H9 (cell line): ENCODE data around the gene AR. TPM values are rescaled to one million over a fixed set of nuclear protein-coding genes. Genes with fewer than 3 reads are reported as not detected.
A peak's percentile ranks its signal among the peaks of the same experiment; 100 is the strongest.

Source experiments
- DNase-seq: peaks from one replicate; pipeline ENCODE4 v3.0.0-alpha.2; 2017
- H2AFZ ChIP-seq: one replicate; pipeline ENCODE4 v1.6.1; 2013; ENCODE audit warnings: mild to moderate bottlenecking, low read length, control low read depth, moderate library complexity
- H2AK5ac ChIP-seq: 2 replicates; pipeline ENCODE4 v1.6.1; 2013; ENCODE audit warnings: low read length, control low read depth, mixed read lengths; ENCODE audit not compliant: insufficient read length
- H2BK120ac ChIP-seq: one replicate; pipeline ENCODE4 v1.6.1; 2013; ENCODE audit warnings: low read depth, mild to moderate bottlenecking, low read length, control low read depth, inconsistent platforms; ENCODE audit not compliant: poor library complexity, severe bottlenecking
- H2BK12ac ChIP-seq: 2 replicates; pipeline ENCODE4 v1.6.1; 2013; ENCODE audit warnings: low read length, control low read depth, mixed read lengths, low read depth; ENCODE audit not compliant: insufficient read length
- H2BK15ac ChIP-seq: 2 replicates; pipeline ENCODE4 v1.6.1; 2013; ENCODE audit warnings: low read depth, low read length, control low read depth
- H2BK20ac ChIP-seq: one replicate; pipeline ENCODE4 v1.6.1; 2013; ENCODE audit warnings: low read depth, mild to moderate bottlenecking, low read length, control low read depth, inconsistent platforms; ENCODE audit not compliant: poor library complexity, severe bottlenecking
- H2BK5ac ChIP-seq: 2 replicates; pipeline ENCODE4 v1.6.1; 2013; ENCODE audit warnings: low read length, control low read depth, mixed read lengths; ENCODE audit not compliant: insufficient read length
- H3K14ac ChIP-seq: 2 replicates; pipeline ENCODE4 v1.6.1; 2013; ENCODE audit warnings: low read length, control low read depth; ENCODE audit not compliant: insufficient read depth
- H3K18ac ChIP-seq: 2 replicates; pipeline ENCODE4 v1.6.1; 2013; ENCODE audit warnings: low read depth, mild to moderate bottlenecking, mixed read lengths, low read length, control low read depth; ENCODE audit not compliant: insufficient read length
- H3K23ac ChIP-seq: 2 replicates; pipeline ENCODE4 v1.6.1; 2013; ENCODE audit warnings: low read length, control low read depth, mixed read lengths, low read depth; ENCODE audit not compliant: insufficient read length
- H3K23me2 ChIP-seq: 2 replicates; pipeline ENCODE4 v1.6.1; 2013; ENCODE audit warnings: low read depth, mild to moderate bottlenecking, mixed read lengths, low read length, control low read depth; ENCODE audit not compliant: insufficient read length, poor library complexity, severe bottlenecking
- H3K27ac ChIP-seq: 2 replicates; pipeline ENCODE4 v1.5.1; 2013; ENCODE audit warnings: low read length, control low read depth, mixed read lengths, low read depth; ENCODE audit not compliant: insufficient read length
- H3K27me3 ChIP-seq: 2 replicates; pipeline ENCODE4 v1.6.1; 2013; ENCODE audit warnings: low read length, control low read depth, inconsistent platforms; ENCODE audit not compliant: insufficient read depth
- H3K4ac ChIP-seq: 2 replicates; pipeline ENCODE4 v1.6.1; 2013; ENCODE audit warnings: low read depth, mild to moderate bottlenecking, control low read depth, inconsistent platforms, low read length, moderate library complexity
- H3K4me1 ChIP-seq: 2 replicates; pipeline ENCODE4 v1.6.1; 2013; ENCODE audit warnings: low read length, control low read depth, inconsistent platforms; ENCODE audit not compliant: insufficient read depth
- H3K4me2 ChIP-seq: 2 replicates; pipeline ENCODE4 v1.6.1; 2013; ENCODE audit warnings: low read length, control low read depth, mixed read lengths; ENCODE audit not compliant: insufficient read length, insufficient read depth
- H3K56ac ChIP-seq: 2 replicates; pipeline ENCODE4 v1.6.1; 2013; ENCODE audit warnings: low read depth, mild to moderate bottlenecking, mixed read lengths, low read length, control low read depth; ENCODE audit not compliant: insufficient read length
- H3K79me1 ChIP-seq: 2 replicates; pipeline ENCODE4 v1.6.1; 2013; ENCODE audit warnings: low read depth, mild to moderate bottlenecking, moderate library complexity, low read length, control low read depth, inconsistent platforms; ENCODE audit not compliant: insufficient read depth, poor library complexity, severe bottlenecking
- H3K79me2 ChIP-seq: 2 replicates; pipeline ENCODE4 v1.6.1; 2013; ENCODE audit warnings: low read length, control low read depth, inconsistent platforms; ENCODE audit not compliant: insufficient read depth
- H3K9ac ChIP-seq: 2 replicates; pipeline ENCODE4 v1.6.1; 2013; ENCODE audit warnings: low read length, control low read depth, mixed read lengths; ENCODE audit not compliant: insufficient read length; ENCODE audit errors: extremely low read depth
- H3K9me3 ChIP-seq: one replicate; pipeline ENCODE4 v1.6.1; 2013; ENCODE audit warnings: low read depth, low read length, inconsistent platforms; ENCODE audit not compliant: control insufficient read depth
- H3T11ph ChIP-seq: one replicate; pipeline ENCODE4 v1.6.1; 2013; ENCODE audit warnings: mild to moderate bottlenecking, low read length, control low read depth, inconsistent platforms
- H4K20me1 ChIP-seq: one replicate; pipeline ENCODE4 v1.6.1; 2013; ENCODE audit not compliant: control insufficient read depth, insufficient read length, insufficient read depth
- H4K5ac ChIP-seq: 2 replicates; pipeline ENCODE4 v1.6.1; 2013; ENCODE audit warnings: low read depth, mild to moderate bottlenecking, mixed read lengths, low read length, control low read depth; ENCODE audit not compliant: insufficient read length
- H4K8ac ChIP-seq: replicated peaks from 2 replicates; pipeline ENCODE4 v1.6.1; 2013; ENCODE audit warnings: low read length, control low read depth, mixed read lengths, low read depth; ENCODE audit not compliant: insufficient read length
- H4K91ac ChIP-seq: 2 replicates; pipeline ENCODE4 v1.6.1; 2013; ENCODE audit warnings: low read depth, mild to moderate bottlenecking, moderate library complexity, mixed read lengths, low read length, control low read depth; ENCODE audit not compliant: insufficient read length
- H3K27ac Mint-ChIP-seq, 3 experiments: 2 replicates in 2 of 3; 3 replicates in 1 of 3; pipeline ENCODE4 v1.8.0; 2020 to 2021; ENCODE audit warnings: mixed read lengths in 3 of 3, mild to moderate bottlenecking in 1 of 3, moderate library complexity in 1 of 3
- H3K27me3 Mint-ChIP-seq: 2 replicates; pipeline ENCODE4 v1.8.0; 2021; ENCODE audit warnings: low read depth, mild to moderate bottlenecking, moderate library complexity, mixed read lengths
- H3K36me3 Mint-ChIP-seq, 3 experiments: 2 replicates in 2 of 3; 3 replicates in 1 of 3; pipeline ENCODE4 v1.8.0; 2020 to 2021; ENCODE audit warnings: low read depth in 3 of 3, mixed read lengths in 3 of 3; ENCODE audit not compliant: insufficient read depth in 1 of 3
- H3K4me1 Mint-ChIP-seq, 2 experiments: 2 replicates each; pipeline ENCODE4 v1.8.0; 2020; ENCODE audit warnings: mixed read lengths in 2 of 2
- H3K4me3 Mint-ChIP-seq, 2 experiments: 2 replicates in 1 of 2; 3 replicates in 1 of 2; pipeline ENCODE4 v1.8.0; 2020 to 2021; ENCODE audit warnings: mild to moderate bottlenecking in 2 of 2, mixed read lengths in 2 of 2, moderate library complexity in 1 of 2
- H3K9me3 Mint-ChIP-seq, 2 experiments: 2 replicates in 1 of 2; 3 replicates in 1 of 2; pipeline ENCODE4 v1.8.0; 2020; ENCODE audit warnings: mild to moderate bottlenecking in 2 of 2, mixed read lengths in 2 of 2, moderate library complexity in 1 of 2
- WGBS: extraction: QIAGEN DNeasy Blood & Tissue Kit; methylation state at CpG from one replicate; pipeline ENCODE4 v1.1.7; 2013; ENCODE audit warnings: missing lambda C conversion rate, low lambda C conversion rate, mixed read lengths; ENCODE audit not compliant: insufficient read length; ENCODE audit errors: extremely low coverage; 5-methylcytosine and 5-hydroxymethylcytosine counted together
- total RNA-seq: library from RNA; stranded (reverse); gene quantifications from 2 replicates; pipeline ENCODE4 v1.2.1, GENCODE V29; 2021
- TF ChIP-seq, protein P1 (sequence below): fragments of 200-600 bp; sonication (generic); conservative IDR thresholded peaks from 3 replicates; pipeline ENCODE4 v1.8.0; 2021; ENCODE audit warnings: antibody characterized with exemption, mild to moderate bottlenecking

Gene AR
- total RNA-seq, 1 experiment from 2014 or later, result 3.5 TPM

DNA sequence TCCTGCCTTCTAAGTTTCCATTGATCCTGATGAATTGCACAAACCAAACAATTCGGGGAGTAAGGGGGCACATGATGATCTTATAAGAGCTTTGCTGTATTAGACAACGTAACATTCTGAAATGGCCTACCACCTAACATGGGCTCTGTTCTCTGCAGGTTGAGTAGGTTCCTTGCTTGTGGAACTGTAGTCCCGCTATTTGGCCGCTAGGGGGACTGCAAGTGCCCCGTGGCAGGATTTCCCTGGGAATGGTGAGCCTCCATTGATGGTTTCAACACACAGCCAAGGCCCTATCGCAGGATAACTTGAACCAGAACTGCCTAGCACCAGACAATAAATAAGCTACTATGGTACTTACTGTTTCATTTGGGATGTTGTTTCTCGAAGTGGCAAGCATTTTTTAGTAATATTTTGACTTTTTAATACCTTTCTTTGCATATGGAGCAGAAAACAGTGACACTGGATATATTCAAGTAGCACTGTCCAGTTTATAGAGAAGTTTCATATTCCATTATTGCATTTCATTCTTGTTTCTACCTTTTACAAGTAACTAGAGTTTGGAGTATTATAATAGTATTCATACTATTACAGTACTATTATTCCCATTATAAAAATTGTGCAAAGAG lies 11.9 kb downstream of the AR start:
- Histone ChIP-seq H2BK120ac (no peak overlapping the region), H2BK12ac (no peak overlapping the region), H4K91ac (no peak overlapping the region), H2AK5ac (no peak overlapping the region), H3K4me2 (no peak overlapping the region), H4K5ac (no peak overlapping the region), H2AFZ (no peak overlapping the region), H3K14ac (no peak overlapping the region), H4K8ac (no peak overlapping the region), H2BK5ac (no peak overlapping the region), H3K23ac (no peak overlapping the region), H3T11ph (no peak overlapping the region), H3K9ac (no peak overlapping the region), H3K79me2 (peaks cover 4% of the 10 kb centered on the region; the same call in 1 of the 2 replicates), H3K4me1 (no peaks in the 10 kb centered on the region), H3K4ac (no peak overlapping the region), H3K23me2 (no peaks in the 10 kb centered on the region), H3K27me3 (no peaks in the 10 kb centered on the region), H2BK20ac (no peak overlapping the region), H3K56ac (no peak overlapping the region), H3K18ac (no peak overlapping the region), H3K79me1 (peaks cover 4% of the 10 kb centered on the region), H2BK15ac (no peak overlapping the region), H4K20me1 (no peaks in the 10 kb centered on the region), H3K27ac (no peak overlapping the region), H3K9me3 (peaks cover 37% of the 10 kb centered on the region)
- Mint-ChIP-seq H3K27ac (no peak overlapping the region), H3K36me3 (peaks cover 9 to 20% (median 19%) of the 10 kb centered on the region in 3 experiments), H3K4me1 (no peaks in the 10 kb centered on the region), H3K9me3 (peaks cover 49 to 70% of the 10 kb centered on the region in 2 experiments), H3K4me3 (no peak overlapping the region), H3K27me3 (no peaks in the 10 kb centered on the region)
- no CpG with 5 or more reads among the region's 7 CpGs for WGBS
- TF ChIP-seq, protein P1, sequence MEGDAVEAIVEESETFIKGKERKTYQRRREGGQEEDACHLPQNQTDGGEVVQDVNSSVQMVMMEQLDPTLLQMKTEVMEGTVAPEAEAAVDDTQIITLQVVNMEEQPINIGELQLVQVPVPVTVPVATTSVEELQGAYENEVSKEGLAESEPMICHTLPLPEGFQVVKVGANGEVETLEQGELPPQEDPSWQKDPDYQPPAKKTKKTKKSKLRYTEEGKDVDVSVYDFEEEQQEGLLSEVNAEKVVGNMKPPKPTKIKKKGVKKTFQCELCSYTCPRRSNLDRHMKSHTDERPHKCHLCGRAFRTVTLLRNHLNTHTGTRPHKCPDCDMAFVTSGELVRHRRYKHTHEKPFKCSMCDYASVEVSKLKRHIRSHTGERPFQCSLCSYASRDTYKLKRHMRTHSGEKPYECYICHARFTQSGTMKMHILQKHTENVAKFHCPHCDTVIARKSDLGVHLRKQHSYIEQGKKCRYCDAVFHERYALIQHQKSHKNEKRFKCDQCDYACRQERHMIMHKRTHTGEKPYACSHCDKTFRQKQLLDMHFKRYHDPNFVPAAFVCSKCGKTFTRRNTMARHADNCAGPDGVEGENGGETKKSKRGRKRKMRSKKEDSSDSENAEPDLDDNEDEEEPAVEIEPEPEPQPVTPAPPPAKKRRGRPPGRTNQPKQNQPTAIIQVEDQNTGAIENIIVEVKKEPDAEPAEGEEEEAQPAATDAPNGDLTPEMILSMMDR, result peak; percentile 77
- peak; percentile 55 for DNase-seq
